ENCODE results near the gene GGCX.

Gene GGCX

DNA sequence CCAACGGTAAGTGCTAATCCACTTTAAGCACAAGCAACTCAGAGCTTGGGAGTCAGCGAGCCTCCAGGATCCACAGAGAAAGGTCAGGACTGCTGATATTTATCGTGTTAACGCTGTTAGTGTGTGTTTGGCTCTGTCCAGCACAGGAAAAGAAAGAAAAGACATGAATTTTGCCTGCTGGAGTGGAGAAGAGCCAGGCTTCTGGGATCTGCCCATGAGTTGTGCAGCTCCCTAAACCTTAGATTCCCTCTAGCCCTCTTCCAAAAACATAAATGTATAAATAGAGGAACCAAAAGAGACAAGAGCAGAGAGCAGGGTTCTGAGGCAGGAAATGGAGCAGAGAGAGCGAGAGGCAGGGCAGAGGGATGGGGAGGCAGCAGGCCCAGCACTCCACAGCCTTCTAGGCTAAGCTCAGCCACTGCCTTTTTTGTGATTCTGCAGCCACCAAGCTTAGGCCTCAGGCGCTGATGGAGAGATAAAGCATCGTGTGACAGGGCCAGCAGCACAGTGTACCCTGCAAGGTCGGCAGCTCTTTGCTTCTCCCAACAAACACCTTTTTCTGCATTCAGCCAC, 36.9 kb downstream of the GGCX start:
- Histone ChIP-seq H3K4me1 (peaks cover 32 to 39% (median 34%) of the 10 kb centered on the region in 10 experiments), H3K36me3 (no peaks in the 10 kb centered on the region), H3K9ac (peak overlapping the region; percentile 17 to 72 (median 59); a peak in 21 of 22 replicates), H3K4me2 (peak overlapping the region; percentile 65 to 90 (median 79)), H3K27me3 (no peaks in the 10 kb centered on the region), H3K4me3 (peak overlapping the region in 2 of 10 experiments; percentile 8 to 15; a peak in 2 of 20 replicates), H4K20me1 (no peaks in the 10 kb centered on the region), H3K27ac (peak overlapping the region; percentile 24 to 75 (median 68); a peak in 20 of 22 replicates), H3K9me3 (replicated peaks in 1 of 11) (0 out of 22 replicates have a peak, but pooled peaks cover 0 to under 1% (median 0%) of the 10 kb centered on the region in 11 experiments)
- TF ChIP-seq Cebpa-rat (IDR thresholded peaks at IDR 0.05) = no peak

DNA sequence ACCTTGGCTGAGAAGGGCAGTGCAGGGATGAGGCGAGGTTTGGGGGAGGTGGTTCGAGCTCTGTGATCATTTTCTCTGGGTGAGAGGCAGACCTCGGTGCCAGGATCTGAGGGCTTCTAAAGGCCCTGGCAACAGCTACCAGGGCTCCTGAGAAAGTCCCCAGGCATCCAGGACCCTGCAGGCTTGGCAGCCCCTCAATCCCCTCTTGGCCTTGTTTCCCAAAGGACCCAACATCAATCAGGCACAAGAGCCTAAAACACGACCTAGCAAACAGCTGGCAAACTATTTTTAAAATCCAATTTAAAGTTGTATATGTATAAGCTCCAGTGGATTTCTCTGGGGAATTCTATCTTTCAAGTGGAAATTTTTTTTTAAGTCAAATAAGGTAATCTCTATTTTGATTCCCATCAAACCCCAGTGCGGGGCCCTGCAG, 37.4 kb downstream of the GGCX start:
- H3K9ac ChIP-seq = peak overlapping the region; percentile 17 to 72 (median 59); a peak in 21 of 22 replicates
- peak overlapping the region; percentile 17 to 75 (median 68); a peak in 19 of 22 replicates for H3K27ac ChIP-seq
- peaks cover 32 to 39% (median 34%) of the 10 kb centered on the region in 10 experiments for H3K4me1 ChIP-seq
- H3K4me3 ChIP-seq = peak overlapping the region in 2 of 10 experiments; percentile 8 to 15; a peak in 2 of 20 replicates
- no peak for TF ChIP-seq Cebpa-rat (IDR thresholded peaks at IDR 0.05)
- H3K27me3 ChIP-seq = no peaks in the 10 kb centered on the region
- 0 out of 22 replicates have a peak, but pooled peaks cover 0 to under 1% (median 0%) of the 10 kb centered on the region in 11 experiments for H3K9me3 ChIP-seq (replicated peaks in 1 of 11)
- H3K36me3 ChIP-seq = no peaks in the 10 kb centered on the region
- H3K4me2 ChIP-seq = peak overlapping the region; percentile 65 to 90 (median 79)
- no peaks in the 10 kb centered on the region for H4K20me1 ChIP-seq

DNA sequence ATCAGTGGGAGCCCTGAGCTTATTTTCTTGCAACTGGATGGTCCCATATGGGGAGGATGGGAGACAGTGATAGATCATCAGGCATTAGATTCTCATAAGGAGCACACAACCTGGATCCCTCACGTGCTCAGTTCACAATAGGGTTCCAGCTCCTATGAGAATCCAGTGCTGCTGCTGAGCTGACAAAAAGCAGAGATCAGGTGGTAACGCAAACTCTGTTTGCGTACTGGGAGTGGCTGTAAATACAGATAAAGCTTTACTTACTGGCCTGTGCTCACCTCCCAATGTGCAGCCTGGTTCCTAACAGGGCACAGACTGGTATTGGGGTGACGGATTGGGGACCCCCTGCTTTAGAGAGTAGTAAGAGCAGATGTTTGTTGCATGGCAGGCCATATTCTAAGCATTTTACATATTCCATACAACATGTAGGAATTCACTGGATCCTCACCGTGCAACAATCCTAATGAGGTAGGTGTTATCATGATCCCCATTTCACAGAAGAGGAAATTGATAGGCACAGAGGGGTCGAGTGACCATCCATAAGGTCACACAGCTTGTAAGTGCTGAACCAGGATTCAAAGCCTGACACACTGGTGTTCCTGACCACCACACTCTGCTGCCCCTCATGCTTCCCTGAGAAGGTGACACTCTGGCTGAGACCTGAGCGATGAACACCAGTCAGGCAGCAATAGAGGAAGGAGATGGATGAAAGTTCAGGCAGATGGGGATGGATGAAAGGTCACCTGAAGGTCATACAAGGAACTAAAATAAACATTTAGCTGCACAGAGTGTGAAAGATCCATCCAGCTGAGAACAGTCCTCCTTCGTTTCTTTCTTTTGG, 38.0 kb downstream of the GGCX start:
- Histone ChIP-seq H3K27ac (peak overlapping the region in 10 of 11 experiments; percentile 35 to 75 (median 68); a peak in 17 of 22 replicates), H3K4me2 (peak overlapping the region; percentile 65 to 90 (median 79); a peak in 21 of 22 replicates), H3K4me1 (peaks cover 32 to 39% (median 36%) of the 10 kb centered on the region in 10 experiments), H3K4me3 (no peak overlapping the region), H4K20me1 (no peaks in the 10 kb centered on the region), H3K9me3 (replicated peaks in 1 of 11) (0 out of 22 replicates have a peak, but pooled peaks cover 0 to 5% (median 0%) of the 10 kb centered on the region in 11 experiments), H3K27me3 (no peaks in the 10 kb centered on the region), H3K9ac (peak overlapping the region in 10 of 11 experiments; percentile 21 to 72 (median 60); a peak in 17 of 22 replicates), H3K36me3 (no peaks in the 10 kb centered on the region)
- TF ChIP-seq Cebpa-rat (IDR thresholded peaks at IDR 0.05) = no peak

- Histone ChIP-seq H3K27ac (no peak overlapping the region), H3K4me3 (no peak overlapping the region), H4K20me1 (no peaks in the 10 kb centered on the region), H3K9me3 (replicated peaks in 1 of 11) (0 out of 22 replicates have a peak, but pooled peaks cover 0 to 5% (median 0%) of the 10 kb centered on the region in 11 experiments), H3K27me3 (no peaks in the 10 kb centered on the region), H3K36me3 (no peaks in the 10 kb centered on the region), H3K9ac (no peak overlapping the region), H3K4me1 (peaks cover 34 to 41% (median 37%) of the 10 kb centered on the region in 10 experiments), H3K4me2 (no peak overlapping the region)
- no peak for TF ChIP-seq Cebpa-rat (IDR thresholded peaks at IDR 0.05)
These were observed 39.1 kb downstream of the GGCX start for GRCh38 chr2:85522090-85522647.

DNA sequence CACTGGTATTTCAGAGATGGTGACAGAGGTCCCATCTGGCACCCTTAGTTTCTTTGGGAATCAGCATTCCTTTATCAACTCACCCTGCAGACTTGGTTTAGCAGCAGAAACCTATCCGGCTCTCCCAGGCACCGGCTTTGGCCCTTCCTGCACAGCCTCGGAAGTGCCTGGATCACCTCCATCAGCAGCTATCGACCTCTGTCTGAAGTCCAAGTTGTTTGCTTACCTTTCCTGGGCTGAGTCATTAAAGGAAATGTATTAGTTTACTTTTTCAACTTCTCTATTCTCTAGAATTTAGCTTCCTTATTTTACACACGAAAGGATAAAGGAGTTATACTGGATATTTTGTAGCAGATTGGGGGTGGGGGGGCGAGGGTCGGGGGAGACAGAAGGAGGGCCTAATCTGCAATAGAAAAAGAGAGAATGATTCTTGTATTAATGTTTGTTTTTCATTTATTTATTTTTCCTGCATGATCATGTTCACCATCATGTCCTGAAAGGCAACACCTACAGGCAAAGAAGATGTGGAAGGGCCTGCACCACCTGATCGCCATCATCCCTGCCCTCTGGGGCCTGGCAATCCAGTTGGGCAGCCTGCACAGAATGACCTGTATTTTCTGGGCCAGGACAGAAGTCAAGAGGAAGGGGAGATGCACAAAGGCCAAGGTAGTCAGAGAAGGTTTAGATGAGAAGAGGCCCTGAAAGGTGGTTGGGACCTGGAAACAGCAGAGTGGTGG, 44.5 kb downstream of the GGCX start:
- Histone ChIP-seq H4K20me1 (no peaks in the 10 kb centered on the region), H3K4me1 (peaks cover 0 to 19% (median 5%) of the 10 kb centered on the region in 10 experiments; a peak in 9 of 20 replicates), H3K4me3 (no peak overlapping the region), H3K36me3 (no peaks in the 10 kb centered on the region), H3K27ac (no peak overlapping the region), H3K27me3 (no peaks in the 10 kb centered on the region), H3K9ac (no peak overlapping the region), H3K4me2 (peak overlapping the region in 4 of 11 experiments; percentile 45 to 80 (median 60); a peak in 9 of 22 replicates), H3K9me3 (replicated peaks in 1 of 11) (0 out of 22 replicates have a peak, but pooled peaks cover 0 to 5% (median 0%) of the 10 kb centered on the region in 11 experiments)
- no peak for TF ChIP-seq Cebpa-rat (IDR thresholded peaks at IDR 0.05)

GRCh38 chr2:85514323-85514722, 47.0 kb downstream of the GGCX start:
- H3K9me3 ChIP-seq (replicated peaks in 1 of 11) = 0 out of 22 replicates have a peak, but pooled peaks cover 0 to 5% (median 0%) of the 10 kb centered on the region in 11 experiments
- no peaks in the 10 kb centered on the region for H3K36me3 ChIP-seq
- H3K4me2 ChIP-seq = no peak overlapping the region
- no peaks in the 10 kb centered on the region for H3K27me3 ChIP-seq
- no peak for TF ChIP-seq Cebpa-rat (IDR thresholded peaks at IDR 0.05)
- no peak overlapping the region for H3K9ac ChIP-seq
- no peak overlapping the region for H3K4me3 ChIP-seq
- H3K27ac ChIP-seq = no peak overlapping the region
- H4K20me1 ChIP-seq = no peaks in the 10 kb centered on the region
- H3K4me1 ChIP-seq = peaks cover 0 to 34% (median 10%) of the 10 kb centered on the region in 10 experiments; a peak in 10 of 20 replicates

DNA sequence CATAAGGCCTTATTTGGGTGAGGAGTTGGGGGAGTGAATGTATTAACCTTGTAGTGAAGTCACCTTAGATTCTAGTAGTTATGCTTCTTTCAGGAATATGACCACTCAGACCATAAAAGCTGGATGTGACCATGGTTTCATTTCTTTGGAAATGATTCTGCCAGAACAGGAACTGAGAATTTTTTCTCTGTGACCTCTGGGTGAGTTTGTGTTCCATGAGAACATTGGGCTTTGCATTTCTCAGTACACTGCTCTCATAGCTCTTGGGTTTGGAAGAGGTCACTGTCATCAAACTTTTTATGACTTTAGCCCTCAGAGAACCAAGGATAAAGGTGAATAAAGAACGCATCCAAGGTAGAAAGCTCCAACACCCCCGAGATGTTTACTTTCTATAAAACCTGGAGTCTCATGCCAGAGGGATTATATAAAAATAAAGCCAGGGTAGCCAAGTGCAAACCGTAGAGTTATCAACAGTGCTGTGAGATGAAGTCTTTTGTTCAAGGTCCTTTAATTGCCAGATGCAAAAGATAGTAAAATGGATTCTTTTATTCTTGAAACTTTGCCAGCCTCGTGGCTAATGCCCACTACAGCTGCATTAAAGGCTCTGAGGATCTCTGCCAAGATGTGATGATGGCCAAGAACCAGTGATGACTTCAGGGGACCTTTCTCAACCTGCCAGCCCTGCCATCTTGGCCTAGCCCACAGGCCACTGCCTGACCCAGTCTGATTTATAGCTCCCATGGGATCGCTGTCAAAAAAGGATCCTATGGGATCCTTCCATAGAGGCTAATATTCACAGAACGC, 50.1 kb downstream of the GGCX start:
- no peaks in the 10 kb centered on the region for H3K36me3 ChIP-seq
- no peaks in the 10 kb centered on the region for H4K20me1 ChIP-seq
- no peak overlapping the region; a peak in 1 of 22 replicates for H3K9ac ChIP-seq
- TF ChIP-seq Cebpa-rat (IDR thresholded peaks at IDR 0.05) = no peak
- H3K4me1 ChIP-seq = peaks cover 0 to 18% (median 6%) of the 10 kb centered on the region in 10 experiments; a peak in 9 of 20 replicates
- peak overlapping the region in 2 of 11 experiments; percentile 6 to 29; a peak in 2 of 22 replicates for H3K27ac ChIP-seq
- H3K27me3 ChIP-seq = no peaks in the 10 kb centered on the region
- H3K4me2 ChIP-seq = peak overlapping the region in 3 of 11 experiments; percentile 45 to 75 (median 46); a peak in 7 of 22 replicates
- no peaks in the 10 kb centered on the region for H3K9me3 ChIP-seq (replicated peaks in 1 of 11)
- no peak overlapping the region for H3K4me3 ChIP-seq
